GM12892 (cell line): ENCODE measurements around the gene EOMES.

Experiments
- POLR2A ChIP-seq: IDR thresholded peaks from 2 replicates; pipeline ENCODE4 v1.6.1; 2011; ENCODE audit warnings: low read depth, low read length, control low read depth
- POLR2AphosphoS5 ChIP-seq: IDR thresholded peaks from 2 replicates; pipeline ENCODE4 v1.6.1; 2011; ENCODE audit warnings: low read depth, low read length, control low read depth

DNA sequence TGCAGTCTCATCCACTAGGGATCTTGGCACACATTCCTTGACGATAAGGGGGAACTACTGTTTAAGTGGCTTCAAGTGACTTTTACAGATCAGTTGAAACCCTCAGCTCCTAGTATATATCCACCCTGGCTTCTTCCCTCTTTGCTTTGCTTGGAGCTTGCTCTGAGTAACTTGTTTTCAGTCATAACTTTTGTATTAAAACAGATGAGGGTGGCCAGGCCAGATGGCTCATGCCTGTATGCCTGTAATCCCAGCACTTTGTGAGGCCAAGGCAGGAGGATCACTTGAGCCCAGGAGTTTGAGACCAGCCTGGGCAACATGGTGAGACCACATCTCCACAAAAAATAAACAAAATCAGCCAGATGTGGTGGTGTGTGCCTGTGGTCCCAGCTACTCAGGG, 42.4 kb downstream of the EOMES start:
- TF ChIP-seq POLR2A: no peak
- no peak for TF ChIP-seq POLR2AphosphoS5
